Motor neuron (in vitro differentiated cells): ENCODE results near the gene STOM. TPM values are rescaled to one million over a fixed set of nuclear protein-coding genes. Genes with fewer than 3 reads are reported as not detected.
A peak's percentile ranks its signal among the peaks of the same experiment; 100 is the strongest.
"Not testable (repeated sequence)": the region's sequence is repeated elsewhere in the genome, so short reads cannot be mapped to it uniquely, and the experiment has no call there.

Experiments used
- ATAC-seq, 8 experiments: fragments of 200-7000 bp; cut with Tn5 transposase; replicated peaks in 6 of 8; 2 replicates each; pipeline ENCODE4 v1.8.0; 2021; ENCODE audit warnings: mild to moderate bottlenecking in 8 of 8, moderate library complexity in 8 of 8
- H3K27ac ChIP-seq, 2 donors: fragments of 250-450 bp; sonication (Bioruptor Pico); 2 replicates each; pipeline ENCODE4 v1.9.0; 2021; ENCODE audit warnings: antibody characterized with exemption in 2 of 2, mild to moderate bottlenecking in 2 of 2, moderate library complexity in 1 of 2
- H3K4me1 ChIP-seq, 2 donors: fragments of 250-450 bp; sonication (Bioruptor Pico); replicated peaks in 1 of 2; 2 replicates each; pipeline ENCODE4 v1.6.1; 2021; ENCODE audit warnings: antibody characterized with exemption in 2 of 2, mild to moderate bottlenecking in 2 of 2, moderate library complexity in 1 of 2
- H3K4me3 ChIP-seq, 5 donors: fragments of 250-450 bp; sonication (Bioruptor Pico); 2 replicates each; pipeline ENCODE4 v1.9.0; 2021; ENCODE audit warnings: antibody characterized with exemption in 5 of 5, mild to moderate bottlenecking in 5 of 5, moderate library complexity in 4 of 5
- WGBS, 10 experiments: fragments of 450-650 bp; shearing (Covaris generic); methylation state at CpG; one replicate each; pipeline ENCODE4 v1.0.0; 2022; 5-methylcytosine and 5-hydroxymethylcytosine counted together
- in situ Hi-C, 9 experiments: fragments of 400-800 bp; cut with MboI; loops; one replicate each; pipeline ENCODE4 v1.15.0; 2021; ENCODE audit warnings: low sequenced_read_pairs in 9 of 9, low pct_unique_long_range_greater_than_20kb in 2 of 9; ENCODE audit not compliant: unreplicated experiment in 9 of 9
- total RNA-seq, 8 experiments: library from RNA; unstranded; fragments of 300-600 nt; gene quantifications; 2 replicates each; pipeline versions ENCODE4 v1.2.3 to v1.2.4, GENCODE V29; 2022

The STOM gene
- total RNA-seq, 8 experiments from 2014 or later, result 2.7 to 350 (median 23.0) TPM

DNA sequence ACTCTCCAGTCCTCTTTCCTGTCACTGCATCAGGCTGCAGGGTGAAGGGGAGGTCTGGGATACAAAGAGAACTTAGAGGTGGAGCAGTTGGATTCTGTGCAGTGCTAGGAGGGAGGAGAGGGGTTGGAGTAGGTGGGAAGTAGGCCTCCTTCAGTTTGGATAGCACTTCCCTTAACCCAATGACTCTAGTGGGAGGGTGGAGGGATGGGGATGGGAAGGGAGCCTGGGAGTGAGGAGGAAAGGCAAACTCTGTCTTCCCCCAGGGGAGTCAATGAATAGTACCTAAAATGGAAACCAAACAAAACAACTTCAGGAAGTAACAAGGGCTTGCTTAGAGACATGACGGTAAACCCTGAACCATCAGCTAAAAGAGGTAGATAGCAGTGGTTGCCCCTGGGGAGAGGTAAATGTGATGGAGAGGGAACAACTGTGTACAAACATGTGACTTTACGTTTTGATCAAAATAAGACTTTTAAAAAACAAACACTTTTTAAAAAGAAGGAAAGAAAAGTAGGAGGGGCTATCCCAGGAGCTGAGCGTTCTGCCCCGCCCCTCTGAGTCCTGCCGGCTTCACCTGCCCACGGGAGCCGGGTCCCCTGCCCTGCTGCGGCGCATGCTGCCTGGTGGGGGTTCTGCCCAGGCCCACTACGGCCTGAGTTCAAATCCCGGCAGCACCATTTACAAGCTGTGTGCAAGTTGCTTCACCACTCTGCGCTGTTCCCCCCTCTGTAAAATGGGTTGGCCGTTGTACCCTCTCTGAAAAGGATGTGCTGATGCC lies 71.2 kb downstream of the STOM start:
- Histone ChIP-seq H3K4me1 (peaks cover 8 to 30% of the 10 kb centered on the region in 2 donors), H3K4me3 (no peak overlapping the region), H3K27ac (peak overlapping the region in 1 of 2 donors; percentile 49)
- in situ Hi-C loops, result no loop called here
- peak in 7 of 8 experiments; percentile 1 to 47 (median 38) for ATAC-seq
- 0 to 90% (median 23%) methylated on average over 1 to 11 of the region's 13 CpGs; no CpG with 5 or more reads in 1 of the 10 experiments for WGBS, 10 experiments

DNA sequence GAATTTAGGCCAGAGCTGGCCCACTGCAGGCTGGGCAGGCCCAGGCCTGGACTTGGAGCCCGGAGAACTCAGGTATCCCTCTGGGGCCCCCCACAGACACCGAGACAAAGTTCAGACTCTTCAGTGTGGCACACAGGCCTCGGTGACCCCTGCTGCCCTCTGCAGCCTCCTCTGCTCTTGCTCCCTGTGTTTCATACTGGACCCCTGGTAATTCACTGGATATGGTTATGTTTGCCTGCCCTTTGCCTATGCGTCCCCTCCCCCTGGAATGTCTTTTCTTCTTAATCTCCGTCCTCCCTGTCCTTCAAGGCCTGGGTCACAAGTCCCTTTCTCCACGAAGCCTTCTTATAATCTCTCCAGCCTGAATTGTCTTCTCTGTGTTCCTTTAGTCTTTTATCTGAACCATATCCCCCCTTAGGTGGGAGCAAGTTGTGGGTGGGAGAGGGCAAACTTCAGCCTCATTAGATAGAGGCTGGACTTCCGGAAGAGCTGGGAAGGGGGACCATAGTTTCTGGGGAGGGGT lies 72.0 kb downstream of the STOM start:
- 36 to 96% (median 63%) methylated on average over 2 to 4 of the region's 7 CpGs; no CpG with 5 or more reads in 3 of the 10 experiments for WGBS, 10 experiments
- Histone ChIP-seq H3K4me1 (peaks cover 8 to 30% of the 10 kb centered on the region in 2 donors), H3K4me3 (no peak overlapping the region), H3K27ac (peak overlapping the region in 1 of 2 donors; percentile 49)
- in situ Hi-C loops, result no loop called here
- ATAC-seq, result no peak

DNA sequence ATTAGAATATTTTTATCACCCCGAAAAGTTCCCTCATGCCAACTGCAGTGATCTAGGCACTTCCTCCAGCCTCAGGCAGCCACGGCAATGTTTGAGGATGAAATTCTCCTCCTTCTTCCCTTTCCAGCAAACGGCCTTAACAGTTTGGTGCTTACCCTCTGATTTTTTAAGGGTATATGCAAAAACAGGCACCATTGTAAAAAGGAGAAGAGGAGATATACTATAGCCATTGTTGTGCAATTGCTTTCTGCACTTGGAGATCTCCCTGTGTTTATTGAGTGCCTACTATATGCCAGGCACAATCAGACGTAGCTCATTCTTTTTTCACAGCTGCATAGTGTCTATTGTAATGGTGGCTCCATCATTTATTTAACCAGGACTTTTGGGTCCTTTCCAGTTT lies 72.7 kb downstream of the STOM start:
- WGBS, 10 experiments, result 20 to 89% (median 69%) methylated on average over 2 to 4 of the region's 4 CpGs; no CpG with 5 or more reads in 1 of the 10 experiments
- Histone ChIP-seq H3K4me1 (peaks cover 8 to 30% of the 10 kb centered on the region in 2 donors), H3K27ac (no peak overlapping the region), H3K4me3 (no peak overlapping the region)
- no peak for ATAC-seq
- in situ Hi-C loops, result no loop called here

DNA sequence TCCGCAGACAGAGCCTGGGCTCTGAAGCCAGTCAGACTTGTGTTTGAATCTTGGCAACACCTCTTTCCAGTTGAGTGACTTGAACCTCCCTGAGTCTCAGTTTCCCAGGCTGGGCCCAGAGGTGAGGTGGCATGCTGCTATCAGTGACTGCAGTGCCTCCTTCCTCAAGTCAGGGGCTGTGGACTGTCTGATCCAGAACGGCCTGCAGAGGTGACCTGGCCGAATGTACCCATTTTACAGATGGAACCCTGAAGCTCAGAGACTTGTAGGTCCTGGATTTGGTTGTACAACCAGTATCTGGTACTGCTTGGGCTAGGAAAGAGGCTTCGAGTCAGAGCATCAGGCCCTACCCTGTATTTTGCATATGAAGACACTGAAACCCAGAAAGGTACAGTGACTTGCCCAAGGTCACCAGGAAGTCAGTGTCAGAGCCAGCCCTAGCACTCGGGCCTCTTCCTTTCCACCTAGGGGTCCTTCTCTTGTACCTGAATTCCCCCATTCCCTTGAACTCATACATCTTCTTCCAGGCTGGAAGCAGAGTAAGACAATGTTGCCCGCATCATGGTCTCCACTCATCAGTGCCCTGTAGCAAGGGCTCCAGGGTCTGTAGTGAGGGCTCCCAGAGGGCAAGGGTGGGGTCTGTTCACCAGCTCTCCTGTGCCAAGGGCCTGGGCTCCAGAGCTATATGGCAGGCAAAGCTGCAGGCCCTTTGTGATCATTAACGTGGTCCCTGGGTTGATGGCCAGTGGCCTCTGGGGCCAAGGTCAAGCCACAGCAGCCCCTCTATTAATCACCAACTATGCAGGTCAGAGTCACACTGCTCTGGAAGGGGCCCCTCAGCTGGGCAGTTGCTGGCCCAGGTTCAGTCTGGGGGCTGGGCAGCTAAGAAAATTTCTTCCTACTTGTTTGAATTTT lies 73.6 kb downstream of the STOM start:
- peaks cover 8 to 30% of the 10 kb centered on the region in 2 donors for H3K4me1 ChIP-seq
- in situ Hi-C loops, result no loop called here
- WGBS, 10 experiments, result 60 to 100% (median 80%) methylated on average over 1 to 4 of the region's 7 CpGs; no CpG with 5 or more reads in 1 of the 10 experiments
- no peak overlapping the region for H3K4me3 ChIP-seq
- ATAC-seq, result no peak
- H3K27ac ChIP-seq, result no peak overlapping the region

DNA sequence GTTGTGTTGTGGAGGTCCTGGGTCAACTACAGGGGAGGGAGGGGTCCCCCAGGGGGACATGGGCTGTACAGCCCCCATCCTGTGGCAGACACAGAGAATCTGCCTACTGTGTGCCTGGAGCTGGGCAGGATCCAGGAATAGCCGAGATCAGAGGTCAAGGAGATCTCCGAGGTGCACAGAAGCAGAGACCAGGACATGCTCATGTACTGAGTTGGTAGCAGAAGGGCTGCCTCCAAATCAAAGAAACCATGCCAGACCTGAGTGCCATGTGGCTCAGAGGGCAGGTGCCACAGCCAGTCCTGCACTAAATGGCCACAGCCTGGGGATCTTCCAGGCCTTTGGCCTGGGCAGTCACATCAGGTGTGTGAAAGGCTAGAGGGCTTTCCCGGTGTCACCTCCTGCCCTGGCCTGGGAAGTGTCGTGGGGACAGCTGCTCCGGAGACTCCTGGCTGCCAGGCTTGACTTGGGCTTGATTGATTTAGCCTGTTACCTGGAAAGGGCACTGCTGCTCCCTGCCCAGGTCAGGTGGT lies 74.3 kb downstream of the STOM start:
- Histone ChIP-seq H3K27ac (no peak overlapping the region), H3K4me3 (no peak overlapping the region), H3K4me1 (peaks cover 8 to 29% of the 10 kb centered on the region in 2 donors)
- in situ Hi-C loops, result no loop called here
- 60 to 100% methylated on average over 2 of the region's 5 CpGs; no CpG with 5 or more reads in 8 of the 10 experiments for WGBS, 10 experiments
- ATAC-seq, result no peak

DNA sequence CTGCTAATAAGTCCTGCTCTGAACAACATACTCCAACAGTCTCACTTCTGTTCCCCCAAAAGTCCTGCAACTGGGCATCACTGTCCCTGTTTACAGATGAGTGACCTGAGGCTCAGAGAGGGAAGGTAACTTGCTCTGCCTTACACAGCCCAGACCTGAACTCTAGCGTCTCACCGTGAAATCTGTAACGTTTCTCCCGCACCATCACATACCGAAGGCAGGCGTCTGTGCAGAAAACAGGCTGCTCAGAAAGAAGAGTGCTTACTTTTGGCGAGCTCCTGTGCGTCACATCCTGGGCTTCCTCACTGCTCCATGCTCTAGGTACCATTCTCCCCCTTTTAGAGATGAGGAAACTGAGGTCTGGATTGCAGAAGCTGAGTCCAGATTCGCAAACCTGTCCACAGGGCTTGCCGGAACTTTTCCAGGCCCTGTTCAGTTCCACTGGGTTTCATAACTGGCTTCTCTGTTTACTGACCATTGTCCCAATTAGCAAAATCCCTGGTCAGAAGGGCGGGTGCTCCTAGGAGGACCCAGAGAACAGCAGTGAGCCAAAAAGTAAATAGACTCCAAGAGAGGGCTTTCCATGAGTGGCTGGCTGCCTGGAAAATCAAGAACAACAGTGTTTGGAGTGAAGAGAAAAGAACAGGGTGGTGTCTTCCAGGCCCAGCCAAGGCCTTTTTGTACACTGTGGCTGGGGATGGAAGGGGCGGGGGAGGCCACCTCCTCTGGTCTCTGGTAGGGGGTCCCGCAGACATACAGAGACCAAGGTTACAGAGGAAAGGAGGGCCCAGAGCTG lies 75.0 kb downstream of the STOM start:
- in situ Hi-C loops, result no loop called here
- ATAC-seq, result peak in 1 of 8 experiments; percentile 18
- H3K4me3 ChIP-seq, result no peak overlapping the region
- 93 to 100% (median 96%) methylated on average over 1 to 7 of the region's 13 CpGs; no CpG with 5 or more reads in 6 of the 10 experiments for WGBS, 10 experiments
- H3K27ac ChIP-seq, result no peak overlapping the region
- H3K4me1 ChIP-seq, result peaks cover 3 to 23% of the 10 kb centered on the region in 2 donors

DNA sequence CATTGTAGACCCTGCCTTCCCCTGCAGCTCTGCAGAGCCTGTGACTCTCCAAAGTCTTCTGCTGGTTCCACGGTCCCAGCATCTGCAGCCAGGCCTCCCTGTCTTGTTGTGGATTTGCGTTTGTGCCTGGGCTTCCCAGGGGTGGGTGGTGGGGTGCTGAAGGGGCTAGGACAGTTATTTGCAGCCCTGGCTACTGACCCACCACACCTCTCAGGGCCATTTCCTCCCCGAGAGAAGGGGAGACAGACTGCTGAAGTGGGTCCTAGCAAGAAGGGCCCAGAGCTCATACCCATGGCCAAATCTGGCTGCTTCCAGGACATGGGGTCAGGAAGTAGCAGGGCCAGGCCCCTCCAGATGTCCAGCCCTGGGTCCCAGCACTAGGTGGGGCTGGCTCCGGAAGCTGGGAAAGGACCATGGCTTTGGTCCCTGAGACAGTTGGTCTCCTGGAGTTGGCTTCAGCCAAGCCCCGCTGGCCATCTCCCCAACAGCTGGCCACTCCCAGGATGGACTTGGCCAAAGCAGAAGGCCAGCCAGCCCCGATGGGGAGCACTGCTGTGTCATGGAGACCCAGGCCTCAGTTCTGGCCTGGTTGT lies 75.8 kb downstream of the STOM start:
- WGBS, 10 experiments, result 43 to 92% (median 80%) methylated on average over 1 to 5 of the region's 6 CpGs; no CpG with 5 or more reads in 6 of the 10 experiments
- Histone ChIP-seq H3K4me3 (no peak overlapping the region), H3K4me1 (peaks cover 8 to 28% of the 10 kb centered on the region in 2 donors), H3K27ac (no peak overlapping the region)
- in situ Hi-C loops, result no loop called here
- ATAC-seq, result no peak

DNA sequence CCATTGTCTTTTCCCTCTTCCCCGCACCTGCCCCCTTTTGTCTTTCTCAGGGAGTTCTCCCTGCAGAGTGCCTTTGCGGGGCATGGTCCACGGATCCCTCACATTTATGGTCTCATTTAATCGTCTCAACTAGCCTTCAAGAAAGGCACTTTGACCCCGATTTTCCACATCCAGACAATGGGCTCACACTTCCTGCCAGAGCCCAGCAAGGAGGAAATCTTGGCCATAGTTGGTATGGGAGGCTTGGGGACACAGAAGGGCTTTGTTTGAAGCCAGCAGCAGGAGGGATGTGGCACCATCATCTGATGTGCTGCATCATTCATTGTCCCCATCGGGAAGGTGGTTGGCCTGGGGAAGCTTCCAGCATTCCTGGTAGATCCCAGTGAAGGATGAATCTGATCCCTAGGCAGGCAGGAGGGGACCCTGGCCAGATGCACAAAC lies 77.2 kb downstream of the STOM start:
- Histone ChIP-seq H3K27ac (no peak overlapping the region), H3K4me1 (peaks cover 20 to 28% of the 10 kb centered on the region in 2 donors), H3K4me3 (no peak overlapping the region)
- 68 to 100% (median 85%) methylated on average over 1 to 5 of the region's 6 CpGs; no CpG with 5 or more reads in 2 of the 10 experiments for WGBS, 10 experiments
- no peak for ATAC-seq
- in situ Hi-C loops, result no loop called here

DNA sequence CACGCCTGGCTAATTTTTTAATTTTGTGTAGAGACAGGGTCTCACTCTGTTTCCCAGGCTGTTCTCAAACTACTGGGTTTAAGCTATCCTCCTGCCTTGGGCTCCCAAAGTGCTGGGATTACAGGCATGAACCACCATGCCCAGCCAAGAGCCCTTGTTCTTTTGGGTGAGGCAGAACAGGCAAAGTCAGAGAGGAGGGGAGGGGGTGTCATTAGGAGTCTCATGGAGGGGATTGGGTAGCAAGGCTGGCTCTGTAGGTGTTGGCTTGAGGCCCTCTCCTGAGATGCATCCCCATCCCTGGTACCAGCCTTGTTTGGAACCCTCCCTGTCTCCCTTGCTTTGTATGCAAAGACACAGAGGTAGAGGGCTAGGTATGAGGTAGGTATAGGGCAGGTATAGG lies 78.0 kb downstream of the STOM start:
- Histone ChIP-seq H3K4me3 (no peak overlapping the region), H3K27ac (no peak overlapping the region), H3K4me1 (peaks cover 27 to 34% of the 10 kb centered on the region in 2 donors)
- in situ Hi-C loops, result no loop called here
- WGBS, 10 experiments, result 100% methylated on average over 1 of the region's 1 CpG; no CpG with 5 or more reads in 7 of the 10 experiments
- ATAC-seq, result no peak

DNA sequence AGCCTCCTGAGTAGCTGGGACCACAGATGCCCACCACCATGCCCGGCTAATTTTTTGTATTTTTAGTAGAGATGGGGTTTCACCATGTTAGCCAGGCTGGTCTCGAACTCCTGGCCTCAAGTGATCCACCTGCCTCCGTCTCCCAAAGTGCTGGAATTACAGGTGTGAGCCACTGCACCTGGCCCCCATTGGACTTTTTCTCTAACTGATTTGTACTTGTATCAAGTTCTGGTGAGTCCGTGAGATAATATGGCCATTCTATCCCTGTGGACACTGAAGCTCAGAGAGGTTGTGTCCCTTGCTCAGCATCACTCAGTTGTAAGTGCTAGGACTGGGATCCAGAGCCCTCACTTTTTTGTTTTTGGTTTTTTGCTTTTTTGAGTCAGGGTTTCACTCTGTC lies 78.5 kb downstream of the STOM start:
- peaks cover 29 to 33% of the 10 kb centered on the region in 2 donors for H3K4me1 ChIP-seq
- WGBS, 10 experiments, result 88 to 94% (median 92%) methylated on average over 2 to 4 of the region's 4 CpGs; no CpG with 5 or more reads in 6 of the 10 experiments
- in situ Hi-C loops, ATAC-seq, H3K27ac ChIP-seq, H3K4me3 ChIP-seq: not testable (repeated sequence)

DNA sequence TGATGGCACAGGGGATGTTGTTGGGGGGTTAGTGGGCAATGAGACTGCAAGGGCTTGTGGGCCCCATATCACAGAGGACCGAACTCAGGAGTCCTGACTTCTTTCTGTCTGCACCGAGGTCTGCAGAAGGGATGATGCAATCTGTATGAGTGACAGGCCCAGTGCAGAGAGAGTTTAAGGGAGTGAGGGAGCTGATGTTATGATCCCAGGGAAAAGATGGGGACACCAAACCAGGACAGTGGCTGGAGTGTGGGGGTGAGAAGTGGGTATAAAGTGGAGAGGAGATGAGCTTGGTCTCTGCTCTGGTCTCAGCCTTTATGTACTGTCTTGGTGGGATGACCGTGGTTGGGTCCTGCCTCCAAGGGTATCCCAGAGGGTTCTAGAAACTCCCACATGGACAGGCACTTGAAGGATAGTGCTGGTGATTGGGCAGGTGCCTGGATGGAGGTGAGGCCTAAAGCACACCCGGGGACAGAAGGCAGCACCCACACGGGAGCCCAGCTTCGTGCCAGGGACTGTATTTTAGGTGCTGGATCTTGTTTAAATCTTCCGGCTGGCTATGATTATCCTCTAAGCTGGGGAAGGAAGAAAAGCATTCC lies 80.2 kb downstream of the STOM start:
- WGBS, 10 experiments, result 56 to 100% (median 80%) methylated on average over 1 to 6 of the region's 7 CpGs; no CpG with 5 or more reads in 3 of the 10 experiments
- H3K27ac ChIP-seq, result peak overlapping the region; percentile 89 to 94
- no peak for ATAC-seq

More for the DNA sequence above, 80.2 kb downstream of the STOM start:
- Histone ChIP-seq H3K4me3 (no peak overlapping the region), H3K4me1 (peaks cover 42 to 47% of the 10 kb centered on the region in 2 donors)
- in situ Hi-C loops, result no loop called here
